ENCODE measurements around the gene CABLES2.

CABLES2 gene, protein sequence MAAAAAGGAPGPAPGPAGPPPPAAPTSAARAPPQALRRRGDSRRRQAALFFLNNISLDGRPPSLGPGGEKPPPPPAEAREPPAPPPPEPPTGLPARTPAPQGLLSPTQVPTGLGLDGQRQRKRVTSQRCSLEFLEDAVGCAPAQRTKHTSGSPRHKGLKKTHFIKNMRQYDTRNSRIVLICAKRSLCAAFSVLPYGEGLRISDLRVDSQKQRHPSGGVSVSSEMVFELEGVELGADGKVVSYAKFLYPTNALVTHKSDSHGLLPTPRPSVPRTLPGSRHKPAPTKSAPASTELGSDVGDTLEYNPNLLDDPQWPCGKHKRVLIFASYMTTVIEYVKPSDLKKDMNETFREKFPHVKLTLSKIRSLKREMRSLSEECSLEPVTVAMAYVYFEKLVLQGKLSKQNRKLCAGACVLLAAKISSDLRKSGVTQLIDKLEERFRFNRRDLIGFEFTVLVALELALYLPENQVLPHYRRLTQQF

DNA sequence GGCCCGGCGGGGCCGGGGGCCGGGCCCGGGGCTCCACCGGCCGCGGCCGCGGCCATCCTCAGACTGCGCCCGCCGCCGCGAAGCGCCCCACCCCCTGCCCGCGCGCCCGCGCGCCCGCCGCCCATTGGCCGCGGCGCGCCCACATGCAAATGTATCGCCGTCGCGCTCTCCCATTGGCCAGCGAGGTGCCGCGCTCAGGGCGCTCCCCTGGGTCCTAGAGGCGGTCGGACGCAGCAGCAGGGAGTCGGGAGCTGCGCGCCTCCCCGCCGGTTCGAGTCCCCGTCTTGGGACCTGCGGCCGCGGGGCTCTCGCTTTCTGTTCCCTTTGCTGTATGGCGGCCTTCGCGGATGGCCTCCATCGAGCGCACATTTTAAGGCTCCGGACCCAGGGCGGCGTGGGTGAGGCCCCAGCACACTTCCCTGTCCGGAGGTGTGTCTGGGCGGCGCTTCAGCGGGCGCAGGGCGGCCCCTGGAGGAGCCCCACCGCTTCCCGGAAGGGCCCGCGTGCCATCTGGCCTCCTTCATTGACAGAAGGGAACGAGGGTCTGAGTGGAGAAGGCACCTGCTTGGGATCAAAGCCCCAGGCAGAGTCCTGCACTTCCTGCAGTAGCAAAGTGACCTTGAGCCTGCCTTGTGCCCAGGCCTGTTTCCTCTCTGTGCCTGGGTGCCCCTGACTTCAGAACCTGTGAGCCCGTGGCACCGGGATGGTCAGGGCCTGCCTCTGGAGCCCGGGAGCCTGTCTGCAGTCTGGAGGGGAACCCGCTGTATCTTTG, at the start of gene CABLES2:
Gene CABLES2, minus strand, starts transcription at position 65 of the 772 bp plus-strand sequence. Its CDS starts 9 bp downstream, at position 56.
- peak; percentile 81 to 91 (median 82) for DNase-seq (ENCODE audit: low read depth in 3 of 3)

DNA sequence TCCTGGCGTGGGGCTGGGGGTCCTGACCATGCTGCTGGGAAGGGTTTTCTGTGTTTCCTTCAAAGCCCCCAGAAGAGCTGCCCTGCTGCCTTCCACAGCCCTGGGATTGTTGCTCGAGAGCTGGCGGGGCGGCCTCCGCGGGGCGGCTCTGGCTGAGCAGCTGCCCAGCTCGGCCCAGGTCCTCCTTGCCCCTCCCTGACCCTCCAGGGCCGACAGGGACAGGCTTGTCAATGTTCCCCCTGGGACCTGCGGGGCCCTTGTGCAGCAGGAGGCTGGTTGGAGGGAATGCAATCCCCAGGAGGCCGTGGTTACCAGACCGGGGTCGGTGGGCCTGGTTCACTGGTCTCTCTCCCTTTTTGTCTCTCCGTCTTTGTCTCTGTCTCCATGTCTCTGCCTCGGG, 48.8 kb upstream of the CABLES2 start:
- DNase-seq (ENCODE audit: low read depth in 3 of 3), result no peak

DNA sequence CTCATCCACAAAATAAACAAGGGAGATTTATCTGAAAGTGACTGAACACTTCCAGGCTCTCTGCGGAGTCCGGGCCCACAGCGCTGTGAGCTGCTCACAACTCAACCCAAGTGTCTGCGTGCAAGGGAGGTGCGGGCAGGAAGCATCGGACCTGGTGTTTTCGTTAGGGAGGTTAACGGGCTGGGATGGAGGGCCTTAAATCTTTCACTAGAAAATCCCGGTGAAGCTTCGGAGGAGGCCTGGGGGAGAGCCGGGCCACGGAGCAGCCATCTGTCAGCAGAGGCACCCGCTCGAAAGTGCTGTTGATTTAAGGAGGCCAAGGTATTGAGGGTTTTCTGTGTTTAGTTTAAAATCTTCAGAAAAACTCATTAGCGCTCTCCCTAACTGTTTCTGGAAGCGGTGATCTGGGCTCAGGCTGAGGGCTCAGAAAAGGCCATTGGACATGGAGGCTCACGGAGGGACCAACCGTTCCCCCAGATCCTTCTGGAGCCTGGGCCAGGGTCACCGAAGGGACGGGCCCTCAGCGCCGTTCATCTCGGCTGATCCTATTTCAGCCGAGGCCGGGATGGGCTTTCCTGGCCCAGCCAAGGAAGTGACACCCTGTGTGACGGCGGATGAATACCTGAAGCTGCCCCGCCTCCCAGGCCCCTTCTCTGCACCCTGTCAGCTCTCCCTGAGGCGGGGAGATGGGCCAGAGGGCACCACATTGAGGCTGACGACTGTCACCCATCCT, 48.0 kb upstream of the CABLES2 start:
- DNase-seq (ENCODE audit: low read depth in 3 of 3), result no peak

DNA sequence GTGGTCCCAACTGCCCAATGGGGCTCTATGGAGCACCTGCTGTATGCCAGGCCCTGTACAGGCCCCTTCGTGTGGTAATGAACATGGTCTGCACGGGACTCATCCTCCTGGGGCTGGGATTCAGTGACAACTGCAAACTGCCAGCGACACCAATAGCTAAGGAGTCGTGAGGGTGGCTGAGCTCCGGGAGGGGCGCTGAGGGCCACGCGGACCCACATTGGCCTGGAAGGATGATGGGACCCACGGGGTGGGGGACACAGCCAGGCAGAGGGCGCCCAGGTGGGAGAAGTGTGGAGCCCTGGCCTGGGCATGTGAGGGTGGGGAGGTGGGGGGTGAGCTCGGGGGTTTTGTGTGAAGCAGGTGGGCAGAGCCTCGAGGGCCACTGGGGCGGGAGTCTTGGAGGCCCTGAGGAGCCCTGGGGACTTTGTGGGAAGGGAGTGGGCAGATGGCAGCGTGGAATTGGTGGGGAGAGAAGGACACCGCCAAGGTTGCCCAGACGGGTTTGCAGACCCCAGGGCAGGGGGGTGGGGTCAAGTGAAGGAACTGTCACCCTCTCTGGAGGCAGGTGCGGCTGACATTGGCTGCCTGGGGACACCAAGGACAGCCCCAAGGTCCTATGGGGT, 46.2 kb upstream of the CABLES2 start:
- DNase-seq (ENCODE audit: low read depth in 3 of 3), result no peak

DNA sequence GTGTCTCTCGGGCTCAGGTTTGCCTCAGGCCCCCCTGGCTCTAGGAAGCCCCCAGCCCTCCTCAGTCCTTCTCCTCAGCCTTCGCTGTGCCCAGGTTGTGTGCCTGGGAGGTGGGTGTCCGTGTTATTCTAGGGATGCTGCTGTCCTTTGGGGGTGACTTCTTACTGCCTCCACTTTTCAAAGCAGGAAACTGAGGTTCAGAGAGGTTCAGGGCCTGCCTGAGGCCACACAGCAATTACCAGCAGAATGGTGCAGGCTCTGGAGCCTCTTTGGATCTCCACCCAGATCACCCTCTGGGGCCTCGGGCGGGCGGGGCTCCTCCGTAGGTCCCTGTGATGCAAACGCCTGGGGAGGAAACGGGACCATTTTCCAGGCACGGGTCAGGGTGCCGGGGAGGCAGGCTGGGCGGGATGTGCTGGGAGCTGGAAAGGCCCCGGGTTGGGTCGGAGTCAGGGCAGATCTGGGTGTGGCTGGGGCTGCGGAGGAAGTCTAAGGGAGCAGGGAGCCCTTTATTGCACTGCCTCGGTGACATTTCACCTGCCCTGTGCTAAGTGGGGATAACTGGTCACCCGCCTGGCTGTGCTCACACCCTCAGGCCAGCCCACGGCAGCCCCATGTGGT, 45.5 kb upstream of the CABLES2 start:
- no peak for DNase-seq (ENCODE audit: low read depth in 3 of 3)

DNA sequence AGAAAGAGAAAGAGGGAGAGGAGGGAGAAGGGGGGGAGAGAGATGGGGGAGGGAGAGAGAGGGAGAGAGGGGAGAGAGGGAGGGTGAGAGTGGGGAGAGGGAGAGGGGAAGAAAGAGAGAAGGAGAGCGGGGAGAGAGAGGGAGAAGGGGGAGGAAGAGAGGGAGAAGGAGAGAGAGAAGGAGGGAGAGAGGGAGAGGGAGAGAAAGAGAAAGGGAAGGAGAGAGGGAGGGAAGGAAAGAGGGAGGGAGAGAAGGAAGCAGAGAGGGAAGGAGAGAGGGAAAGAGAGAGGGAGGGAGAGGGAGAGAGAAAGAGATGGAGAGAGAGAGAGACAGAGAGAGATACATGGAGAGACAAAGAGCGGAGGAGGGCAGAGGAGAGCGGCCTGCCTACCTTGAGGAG, 44.9 kb upstream of the CABLES2 start:
- DNase-seq (ENCODE audit: low read depth in 3 of 3), result no peak

DNA sequence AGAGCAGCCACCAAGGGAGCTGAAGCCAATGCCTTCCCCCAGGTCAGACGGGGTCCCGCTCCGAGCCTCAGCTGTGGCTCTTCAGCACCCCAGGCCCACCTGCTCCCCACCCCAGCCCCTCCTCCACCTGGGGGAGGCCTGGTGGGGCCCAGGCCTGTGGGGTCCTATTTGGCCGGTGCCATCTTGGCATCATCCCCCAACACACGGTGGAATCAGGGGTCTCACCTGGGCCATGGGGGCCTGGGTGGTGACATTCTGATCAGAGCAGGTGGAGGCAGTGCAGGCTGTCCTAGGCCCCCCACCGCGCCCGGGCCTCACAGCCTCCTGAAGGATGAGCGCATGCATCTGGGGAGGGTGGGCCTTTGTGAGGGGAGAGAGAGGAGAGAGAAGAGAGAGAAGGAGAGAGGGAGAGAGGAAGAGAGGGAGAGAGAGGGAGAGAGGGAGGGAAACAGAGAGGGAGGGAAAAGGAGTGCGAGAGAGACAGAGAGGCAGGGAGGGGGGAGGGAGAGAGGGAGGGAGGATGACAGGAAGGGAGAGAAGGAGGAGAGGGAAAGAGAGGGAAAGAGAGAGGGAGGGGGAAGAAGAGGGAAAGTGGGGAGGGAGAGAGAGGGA, 44.2 kb upstream of the CABLES2 start:
- no peak for DNase-seq (ENCODE audit: low read depth in 3 of 3)

DNA sequence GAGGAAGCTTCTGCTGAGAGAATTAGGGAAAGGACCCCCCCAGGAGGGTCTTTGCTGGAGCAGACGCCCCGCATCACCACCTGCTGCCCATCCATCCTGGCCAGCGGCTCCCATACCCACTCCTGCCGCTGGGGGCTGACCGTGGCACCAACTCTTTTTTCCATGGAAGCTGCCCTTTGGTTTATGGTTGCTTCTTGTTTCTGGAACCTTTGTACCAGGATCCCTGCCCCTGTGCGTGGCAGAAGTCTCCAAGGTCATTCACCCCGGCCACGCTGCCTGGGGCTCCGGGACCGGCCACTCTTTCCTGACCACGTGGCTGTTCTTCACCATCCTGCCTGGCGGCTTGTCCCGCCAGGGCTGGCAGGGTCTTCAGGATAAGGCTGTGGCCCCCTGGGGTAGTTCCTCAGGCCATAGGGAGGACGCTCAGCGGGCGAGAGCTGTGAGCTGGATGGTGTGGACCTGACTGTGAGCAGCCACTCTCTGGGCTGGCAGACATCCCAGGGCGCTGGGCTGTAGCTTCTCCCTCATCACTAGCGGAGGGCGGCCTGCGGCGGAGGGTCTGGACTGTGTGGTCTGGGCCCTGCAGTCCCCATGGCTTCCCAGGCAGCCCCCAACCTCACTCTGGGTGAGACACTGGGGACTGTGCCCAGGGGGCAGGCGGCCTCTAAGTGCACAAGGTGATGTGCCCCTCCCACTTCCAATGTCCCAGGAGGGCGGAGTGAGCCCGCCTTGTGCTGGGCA, 43.0 kb upstream of the CABLES2 start:
- no peak for DNase-seq (ENCODE audit: low read depth in 3 of 3)

DNA sequence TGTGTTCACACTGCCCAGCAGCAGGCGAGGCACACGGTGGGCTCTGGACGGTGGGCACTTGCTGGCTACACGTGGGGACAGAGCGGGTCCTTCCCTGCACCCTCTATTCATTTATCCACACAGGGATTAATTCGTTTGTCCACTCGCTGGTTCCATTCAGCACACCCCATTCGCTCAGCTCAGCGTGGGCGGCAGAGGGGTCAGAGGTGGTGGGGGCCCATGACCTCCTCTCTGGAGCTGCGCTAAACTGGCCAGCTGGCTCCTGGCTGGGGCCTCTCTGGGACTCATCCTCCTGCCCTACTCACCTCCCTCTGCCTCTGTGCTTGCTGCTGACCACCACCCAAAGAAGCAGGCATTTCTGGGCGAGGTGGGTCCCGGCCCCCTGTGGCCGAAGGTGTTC, 41.7 kb upstream of the CABLES2 start:
- no peak for DNase-seq (ENCODE audit: low read depth in 3 of 3)

DNA sequence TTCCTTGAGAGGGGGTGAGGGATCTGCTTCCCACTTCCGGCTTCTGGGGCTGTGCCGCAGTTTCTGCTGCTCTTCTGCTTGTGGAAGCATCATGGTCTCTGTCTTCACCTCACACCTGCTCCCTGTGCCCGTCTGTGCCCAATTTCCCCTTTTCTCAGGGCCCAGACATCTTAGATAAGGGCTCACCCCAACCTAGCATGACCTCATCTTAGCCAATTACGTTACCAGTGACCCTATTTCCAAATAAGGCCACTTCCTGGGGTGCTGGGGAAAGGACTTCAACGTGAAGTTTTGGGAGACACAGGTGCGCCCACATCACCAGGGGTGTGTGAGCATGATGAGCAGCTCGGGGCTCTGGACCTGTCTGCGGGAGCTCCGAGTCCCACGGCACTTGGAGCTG, 41.0 kb upstream of the CABLES2 start:
- no peak for DNase-seq (ENCODE audit: low read depth in 3 of 3)

DNA sequence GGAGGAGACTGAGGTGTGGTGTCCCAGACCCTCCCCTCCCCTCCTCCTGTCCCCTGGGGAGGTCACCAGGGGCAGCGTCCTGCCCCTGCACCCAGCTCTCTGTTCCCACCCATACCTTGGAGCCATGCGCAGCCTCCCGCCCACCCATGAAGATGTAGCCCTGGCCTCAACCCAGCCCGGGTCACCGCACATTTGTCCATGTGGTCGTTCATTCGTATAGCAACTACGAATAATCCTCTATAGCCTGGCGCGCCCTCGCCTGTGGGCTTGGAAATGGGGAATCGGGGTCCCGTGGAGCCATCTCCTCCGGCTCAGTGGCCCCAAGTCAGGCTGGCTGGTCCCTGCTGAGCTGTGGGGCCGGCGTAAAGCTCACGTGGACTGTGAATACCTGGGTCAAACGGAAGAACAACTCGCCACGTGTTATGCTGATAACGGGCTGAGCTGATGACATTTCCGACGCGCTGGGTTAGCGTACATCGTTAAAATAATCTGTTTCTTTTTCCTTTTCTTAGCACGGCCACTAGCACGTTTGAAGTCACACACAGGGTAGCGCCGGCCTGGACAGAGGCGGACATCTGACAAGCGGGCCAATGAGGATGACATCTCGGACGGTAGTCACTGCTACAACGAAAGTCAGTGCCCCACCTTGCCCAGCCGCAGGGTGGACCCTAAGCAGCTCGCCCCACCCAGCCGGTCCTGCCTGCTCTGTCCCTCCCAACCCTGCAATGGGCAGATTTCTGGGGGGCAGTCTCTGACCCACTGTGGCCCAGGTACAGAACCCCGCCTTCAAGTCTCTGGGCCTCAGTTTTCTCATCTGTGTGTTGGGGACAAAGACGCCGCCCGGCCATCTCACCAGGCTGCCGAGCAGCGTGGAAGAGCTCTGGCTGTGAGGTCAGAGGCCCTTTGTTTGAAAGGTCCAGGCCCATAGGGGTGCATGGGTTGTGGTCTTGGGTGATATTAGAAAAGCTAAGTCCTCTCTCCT, 40.1 kb upstream of the CABLES2 start:
- DNase-seq (ENCODE audit: low read depth in 3 of 3), result no peak

DNA sequence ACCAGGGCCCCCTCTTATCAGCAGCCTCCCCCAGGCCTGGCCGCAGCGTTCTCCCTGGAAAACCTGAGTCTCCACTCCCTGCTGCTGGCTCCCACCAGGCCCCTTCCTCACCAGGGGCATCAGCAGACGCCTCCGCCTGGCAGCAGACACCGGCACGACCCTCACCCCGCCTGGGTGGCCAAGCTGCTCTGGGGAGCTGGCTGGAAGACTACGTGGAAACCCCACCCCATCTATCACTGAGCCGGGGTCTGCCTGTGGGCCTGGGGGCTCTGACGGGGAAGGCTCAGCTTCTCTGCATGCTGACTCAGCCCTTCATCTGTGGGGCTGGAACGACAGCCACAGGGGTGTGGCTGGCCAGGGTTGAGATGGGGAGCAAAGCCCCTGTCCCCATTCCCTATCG, 39.4 kb upstream of the CABLES2 start:
- DNase-seq (ENCODE audit: low read depth in 3 of 3), result no peak

DNA sequence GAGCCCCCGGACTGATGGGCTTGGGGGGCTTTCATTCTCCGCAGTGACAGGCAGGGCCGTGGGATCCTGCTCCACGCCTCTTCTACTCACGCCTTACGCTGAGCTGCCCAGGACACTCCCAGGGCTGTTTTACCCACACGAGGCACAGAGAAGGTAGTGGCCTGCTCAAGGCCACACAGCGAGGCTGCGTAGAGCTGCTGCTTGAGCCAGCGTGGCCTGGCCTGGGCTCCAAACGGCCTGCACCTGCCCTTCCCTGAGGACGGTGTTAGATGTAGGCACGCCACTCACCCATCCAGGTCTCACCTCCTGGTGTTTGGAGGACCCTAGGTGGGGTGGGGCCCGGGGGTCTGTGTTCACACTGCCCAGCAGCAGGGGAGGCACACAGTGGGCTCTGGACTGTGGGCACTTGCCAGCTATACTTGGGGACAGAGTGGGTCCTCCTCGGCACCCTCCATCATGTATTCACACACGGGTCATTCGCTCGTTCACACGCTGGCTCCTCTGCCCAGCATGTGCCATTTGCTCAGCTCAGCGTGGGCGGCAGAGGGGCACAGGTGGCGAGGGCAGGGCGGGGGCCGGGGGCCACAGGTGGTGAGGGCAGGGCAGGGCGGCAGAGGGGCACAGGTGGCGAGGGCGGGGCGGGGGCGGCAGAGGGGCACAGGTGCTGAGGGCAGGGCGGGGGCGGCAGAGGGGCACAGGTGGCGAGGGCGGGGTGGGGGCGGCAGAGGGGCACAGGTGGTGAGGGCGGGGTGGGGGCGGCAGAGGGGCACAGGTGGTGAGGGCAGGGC, 38.7 kb upstream of the CABLES2 start:
- no peak for DNase-seq (ENCODE audit: low read depth in 3 of 3)

DNA sequence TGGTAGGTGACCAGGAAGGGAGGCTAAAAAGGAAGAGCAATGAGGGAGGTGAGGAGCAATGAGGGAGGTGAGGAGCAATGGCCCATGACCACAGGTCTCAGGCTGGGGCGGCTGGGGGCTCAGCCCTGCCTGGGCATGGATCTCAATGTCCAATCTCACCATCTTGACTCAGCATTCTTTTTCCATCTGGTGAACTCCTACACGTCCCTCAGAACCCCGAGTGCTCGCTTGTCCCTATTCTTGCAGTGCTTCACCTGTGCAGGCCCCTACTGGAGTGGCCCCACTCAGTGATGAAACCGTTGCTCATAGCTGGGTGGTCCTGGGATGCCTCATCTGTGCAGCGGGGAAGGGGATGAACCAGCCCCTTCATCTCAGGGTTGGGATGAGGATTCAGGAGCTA, 37.2 kb upstream of the CABLES2 start:
- DNase-seq (ENCODE audit: low read depth in 3 of 3), result no peak

DNA sequence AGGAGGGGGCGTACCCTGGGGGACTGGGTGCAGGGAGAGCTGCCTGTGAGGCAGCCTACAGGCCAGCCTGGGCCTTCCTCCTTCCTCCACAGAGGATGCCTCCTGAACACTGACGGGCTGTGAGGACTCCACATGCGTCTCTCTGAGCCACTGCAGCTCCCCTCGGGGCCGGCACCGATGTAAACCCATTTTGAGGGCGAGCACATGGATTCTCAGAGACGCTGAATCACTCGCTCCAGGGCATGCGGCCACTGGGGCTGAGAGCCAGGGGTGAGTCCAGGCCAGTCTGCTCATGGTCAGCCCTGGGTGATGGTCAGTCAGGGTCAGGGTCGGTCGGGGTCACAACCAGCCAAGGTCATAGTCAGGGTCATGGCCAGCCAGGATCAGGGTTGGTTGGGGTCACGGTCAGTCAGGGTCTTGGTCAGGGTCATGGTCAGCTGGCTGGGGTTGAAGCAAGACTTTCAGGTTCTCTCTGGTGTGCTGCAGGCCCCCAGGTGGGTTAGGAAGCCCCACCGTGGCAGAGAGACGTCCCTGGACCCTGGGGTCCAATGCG, 35.0 kb upstream of the CABLES2 start:
- no peak for DNase-seq (ENCODE audit: low read depth in 3 of 3)

DNA sequence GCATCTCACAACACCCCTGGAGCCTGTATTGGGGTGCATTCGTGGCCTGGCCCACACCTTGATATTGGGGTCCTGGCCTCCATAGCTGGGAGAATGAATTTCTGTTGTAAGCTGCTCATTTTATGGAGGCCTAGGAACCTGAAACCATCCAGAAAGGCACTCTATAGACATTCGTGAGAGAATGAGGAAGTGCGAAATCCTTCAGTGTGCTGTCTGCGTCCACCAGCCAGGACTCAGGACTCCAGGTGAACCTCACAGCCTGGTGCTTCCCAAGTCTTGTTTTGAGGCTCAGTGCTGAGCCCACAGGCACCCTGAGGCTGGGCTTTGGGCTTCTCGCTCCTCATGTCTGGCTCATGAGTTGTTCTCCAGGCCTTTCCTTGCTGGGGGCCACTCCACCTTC, 32.1 kb upstream of the CABLES2 start:
- no peak for DNase-seq (ENCODE audit: low read depth in 3 of 3)

DNA sequence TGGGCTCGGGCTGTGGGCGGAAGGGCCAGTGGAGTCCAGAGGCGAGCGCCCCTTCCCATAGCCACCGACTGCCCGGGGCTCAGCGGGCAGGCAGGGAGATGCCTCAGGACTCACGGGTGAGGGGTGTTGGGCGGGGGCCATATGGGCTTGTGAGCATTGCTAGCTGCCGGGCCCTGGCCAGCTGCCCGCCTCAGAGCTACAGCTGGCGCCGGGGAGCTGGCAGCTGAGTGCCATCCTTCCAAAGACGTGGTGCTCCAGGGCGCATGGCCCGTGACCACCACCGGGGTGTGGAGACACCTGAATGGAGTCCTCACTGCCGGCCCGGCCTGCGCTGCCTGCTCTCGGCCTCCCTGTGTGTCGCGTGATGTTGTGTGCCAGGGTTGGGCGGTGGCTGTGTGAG, 30.8 kb upstream of the CABLES2 start:
- DNase-seq (ENCODE audit: low read depth in 3 of 3), result no peak

DNA sequence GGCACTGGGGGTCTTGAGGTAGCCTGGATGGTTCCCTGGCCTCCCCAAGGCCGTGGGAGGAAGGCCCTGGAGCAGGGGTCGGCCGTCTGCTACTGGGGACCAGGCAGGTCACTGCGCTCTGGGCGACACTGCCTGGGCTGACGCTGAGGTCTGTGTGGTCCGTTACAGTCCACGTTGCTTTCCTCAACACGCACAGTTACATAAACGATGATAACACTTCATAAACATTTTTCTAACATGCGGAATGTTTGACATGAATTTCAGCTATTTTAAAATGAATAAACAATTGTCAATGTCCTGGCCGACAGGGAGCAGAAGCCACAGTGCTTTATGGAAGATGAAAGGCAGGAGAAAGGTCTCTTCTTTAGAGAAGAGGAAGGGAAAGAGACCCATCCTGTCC, 30.4 kb upstream of the CABLES2 start:
- no peak for DNase-seq (ENCODE audit: low read depth in 3 of 3)

All from stimulated activated CD4-positive, alpha-beta T cell treated with anti-CD3 and anti-CD28 coated beads, TNF-alpha, amount 100 ng/mL, for 24 hours (primary cell).